Central memory CD8-positive, alpha-beta T cell (primary cell): ENCODE measurements around the gene TSHZ2.
"Not testable (repeated sequence)": the region's sequence is repeated elsewhere in the genome, so short reads cannot be mapped to it uniquely, and the experiment has no call there.

Source experiments
- ATAC-seq: fragments of 150-1000 bp; cut with Tn5 transposase; replicated peaks from 2 replicates; pipeline ENCODE4 v1.10.0; 2022; ENCODE audit warnings: mild to moderate bottlenecking, moderate FRiP score, moderate number of reproducible peaks; ENCODE audit not compliant: poor library complexity, severe bottlenecking; ENCODE audit errors: extremely low read depth
- DNase-seq, 2 donors: peaks; one replicate each; pipeline ENCODE4 v3.0.0; 2021; ENCODE audit warnings: low spot score in 2 of 2
- H3K27ac Mint-ChIP-seq: one replicate; pipeline ENCODE4 v1.8.0; 2022; ENCODE audit warnings: low read depth, mild to moderate bottlenecking, moderate library complexity, mixed read lengths
- H3K27me3 Mint-ChIP-seq: one replicate; pipeline ENCODE4 v1.8.0; 2022; ENCODE audit warnings: mixed read lengths
- H3K36me3 Mint-ChIP-seq: one replicate; pipeline ENCODE4 v1.8.0; 2022; ENCODE audit warnings: mild to moderate bottlenecking, moderate library complexity, mixed read lengths; ENCODE audit not compliant: insufficient read depth
- H3K4me1 Mint-ChIP-seq: one replicate; pipeline ENCODE4 v1.8.0; 2022; ENCODE audit warnings: mixed read lengths
- H3K4me3 Mint-ChIP-seq: one replicate; pipeline ENCODE4 v1.8.0; 2022; ENCODE audit warnings: mild to moderate bottlenecking, moderate library complexity, mixed read lengths
- H3K9me3 Mint-ChIP-seq: one replicate; pipeline ENCODE4 v1.8.0; 2022; ENCODE audit warnings: mixed read lengths

Gene TSHZ2

DNA sequence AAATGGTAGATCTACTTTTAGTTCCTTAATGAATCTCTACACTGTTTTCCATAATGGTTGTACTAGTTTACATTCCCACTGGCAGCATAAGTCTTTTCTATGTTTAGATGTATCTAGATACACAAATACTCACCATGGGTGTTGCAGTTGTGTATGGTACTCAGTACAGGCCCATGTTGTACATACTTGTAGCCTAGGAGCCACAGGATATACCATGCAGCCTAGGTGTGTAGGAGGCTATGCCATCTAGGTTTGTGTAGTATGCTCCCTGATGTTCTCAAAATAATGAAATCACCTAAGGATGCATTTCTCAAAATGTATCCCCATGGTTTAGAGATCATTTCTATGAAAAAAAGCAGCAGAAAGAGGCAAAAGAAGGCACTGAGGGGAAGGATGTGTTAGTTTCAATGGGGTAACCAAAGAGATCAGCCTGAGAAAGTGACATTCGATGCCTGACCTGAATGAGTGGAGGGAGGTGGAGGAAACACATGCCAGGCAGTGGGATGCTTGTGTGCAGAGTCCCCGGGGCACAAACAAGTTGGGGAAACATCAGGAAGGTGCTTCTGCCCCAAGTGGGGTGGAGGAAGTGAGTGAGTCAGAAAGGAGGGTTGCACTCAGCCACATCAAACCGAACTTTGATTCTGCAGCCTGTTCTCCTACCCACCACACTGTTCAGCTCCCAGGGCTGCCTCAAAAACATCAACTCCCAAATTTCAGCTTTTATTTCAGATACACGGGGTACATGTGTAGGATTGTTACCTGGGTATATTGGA lies 430.3 kb downstream of the TSHZ2 start:
- ATAC-seq (no peak), DNase-seq (no peak)
- peak overlapping the region; percentile 3 for H3K4me3 Mint-ChIP-seq
- peaks cover 4% of the 10 kb centered on the region for H3K4me1 Mint-ChIP-seq
- no peaks in the 10 kb centered on the region for H3K36me3 Mint-ChIP-seq
- no peak overlapping the region for H3K27ac Mint-ChIP-seq
- peaks cover 23% of the 10 kb centered on the region for H3K27me3 Mint-ChIP-seq
- peaks cover 6% of the 10 kb centered on the region for H3K9me3 Mint-ChIP-seq

- Mint-ChIP-seq H3K27ac (no peak overlapping the region), H3K27me3 (peaks cover 28% of the 10 kb centered on the region), H3K4me1 (peaks cover 4% of the 10 kb centered on the region), H3K4me3 (no peak overlapping the region), H3K36me3 (no peaks in the 10 kb centered on the region), H3K9me3 (peaks cover 6% of the 10 kb centered on the region)
- DNase-seq (no peak), ATAC-seq (no peak)
Measured at GRCh38 chr20:53403029-53403428, 430.9 kb downstream of the TSHZ2 start.

- H3K27me3 Mint-ChIP-seq, result peaks cover 25% of the 10 kb centered on the region
- H3K9me3 Mint-ChIP-seq, result peaks cover 6% of the 10 kb centered on the region
- H3K27ac Mint-ChIP-seq, result no peak overlapping the region
- peaks cover 4% of the 10 kb centered on the region for H3K4me1 Mint-ChIP-seq
- ATAC-seq (no peak), DNase-seq (no peak)
- H3K36me3 Mint-ChIP-seq, result no peaks in the 10 kb centered on the region
- no peak overlapping the region for H3K4me3 Mint-ChIP-seq
Measured at GRCh38 chr20:53405139-53405538, 433.0 kb downstream of the TSHZ2 start.

DNA sequence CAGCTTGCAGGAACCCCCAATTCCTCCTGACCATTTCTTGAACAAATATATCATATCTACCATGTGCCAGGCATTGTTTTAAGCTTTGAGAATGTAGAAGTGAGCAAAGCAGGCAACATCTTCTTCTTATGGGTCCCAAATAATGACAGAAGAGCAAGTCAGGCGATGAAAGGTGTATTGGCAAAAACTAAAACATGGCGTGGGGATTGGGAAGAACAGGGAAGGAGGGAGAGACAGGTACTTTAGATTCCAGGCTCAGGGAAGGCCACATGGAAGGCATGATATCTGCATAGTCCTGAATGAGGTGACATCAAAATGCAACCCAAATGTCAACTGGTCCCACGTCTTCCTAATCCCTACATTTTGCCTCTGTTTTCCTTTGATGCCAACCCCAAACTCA lies 434.4 kb downstream of the TSHZ2 start:
- peaks cover 25% of the 10 kb centered on the region for H3K27me3 Mint-ChIP-seq
- no peak for ATAC-seq
- no peaks in the 10 kb centered on the region for H3K9me3 Mint-ChIP-seq
- no peak overlapping the region for H3K27ac Mint-ChIP-seq
- H3K4me1 Mint-ChIP-seq, result peaks cover 4% of the 10 kb centered on the region
- H3K36me3 Mint-ChIP-seq, result no peaks in the 10 kb centered on the region
- no peak overlapping the region for H3K4me3 Mint-ChIP-seq
- no peak for DNase-seq

- Mint-ChIP-seq H3K9me3 (no peaks in the 10 kb centered on the region), H3K4me1 (peaks cover 9% of the 10 kb centered on the region), H3K4me3 (no peak overlapping the region), H3K36me3 (no peaks in the 10 kb centered on the region), H3K27ac (no peak overlapping the region), H3K27me3 (peaks cover 33% of the 10 kb centered on the region)
- DNase-seq (no peak), ATAC-seq (no peak)
Measured at GRCh38 chr20:53408691-53409446, 436.7 kb downstream of the TSHZ2 start.

DNA sequence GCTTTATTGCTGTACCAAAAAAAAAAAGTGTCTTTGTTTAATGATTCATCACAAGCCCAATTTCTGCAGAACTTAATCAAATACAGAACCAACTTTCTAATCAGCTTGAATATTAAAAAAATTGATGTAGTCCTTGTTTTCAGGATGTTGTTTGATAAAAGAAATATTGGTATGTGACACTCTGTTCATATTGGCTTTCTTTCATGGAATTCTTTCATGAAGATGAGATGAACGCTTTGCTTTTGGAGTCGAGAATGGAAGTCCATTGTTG lies 437.2 kb downstream of the TSHZ2 start:
- ATAC-seq (no peak), DNase-seq (no peak)
- H3K4me1 Mint-ChIP-seq, result peaks cover 9% of the 10 kb centered on the region
- H3K4me3 Mint-ChIP-seq, result no peak overlapping the region
- no peak overlapping the region for H3K27ac Mint-ChIP-seq
- H3K36me3 Mint-ChIP-seq, result no peaks in the 10 kb centered on the region
- H3K27me3 Mint-ChIP-seq, result peaks cover 33% of the 10 kb centered on the region
- no peaks in the 10 kb centered on the region for H3K9me3 Mint-ChIP-seq

GRCh38 chr20:53411129-53411528 lies 439.0 kb downstream of the TSHZ2 start:
- H3K4me3 Mint-ChIP-seq, result no peak overlapping the region
- ATAC-seq (no peak), DNase-seq (no peak)
- H3K27ac Mint-ChIP-seq, result no peak overlapping the region
- H3K36me3 Mint-ChIP-seq, result no peaks in the 10 kb centered on the region
- peaks cover 9% of the 10 kb centered on the region for H3K4me1 Mint-ChIP-seq
- H3K9me3 Mint-ChIP-seq, result no peaks in the 10 kb centered on the region
- H3K27me3 Mint-ChIP-seq, result peaks cover 39% of the 10 kb centered on the region

- Mint-ChIP-seq H3K36me3 (no peaks in the 10 kb centered on the region), H3K27ac (no peak overlapping the region), H3K27me3 (peaks cover 38% of the 10 kb centered on the region), H3K4me1 (peaks cover 9% of the 10 kb centered on the region), H3K4me3 (no peak overlapping the region), H3K9me3 (no peaks in the 10 kb centered on the region)
- DNase-seq (no peak), ATAC-seq (no peak)
Measured at GRCh38 chr20:53411891-53412290, 439.7 kb downstream of the TSHZ2 start.

DNA sequence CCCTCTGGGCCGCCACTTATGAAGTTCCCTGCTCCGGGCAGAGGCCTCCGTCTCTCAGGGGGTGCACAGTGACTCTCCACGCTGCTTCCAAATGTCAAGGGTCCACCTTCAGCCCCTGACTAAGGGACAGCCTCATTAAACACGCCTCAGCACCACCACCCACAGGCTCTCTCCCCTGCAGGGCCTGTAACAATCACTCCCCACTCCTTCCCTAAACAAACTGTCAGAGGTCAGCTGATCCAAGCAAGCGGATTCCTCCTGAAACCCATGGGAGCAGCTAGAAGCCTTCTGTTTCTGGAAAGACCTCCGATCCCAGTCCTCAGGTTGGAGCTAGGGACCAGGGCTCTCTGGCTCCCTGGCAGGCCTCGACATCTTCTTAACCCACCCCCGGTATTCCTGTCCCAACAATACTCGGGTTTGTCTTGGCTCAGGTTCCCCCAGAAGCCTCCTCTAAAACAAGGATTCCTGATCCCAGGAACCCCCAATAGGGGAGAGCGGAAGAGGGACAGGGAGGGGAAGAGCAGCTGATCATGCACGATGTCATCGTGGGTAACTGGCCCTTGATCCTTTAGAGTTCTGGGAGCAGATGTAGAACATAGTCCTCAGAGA lies 440.5 kb downstream of the TSHZ2 start:
- H3K4me3 Mint-ChIP-seq, result no peak overlapping the region
- H3K27me3 Mint-ChIP-seq, result peaks cover 32% of the 10 kb centered on the region
- peaks cover 9% of the 10 kb centered on the region for H3K4me1 Mint-ChIP-seq
- no peaks in the 10 kb centered on the region for H3K9me3 Mint-ChIP-seq
- H3K36me3 Mint-ChIP-seq, result no peaks in the 10 kb centered on the region
- DNase-seq (no peak), ATAC-seq (no peak)
- no peak overlapping the region for H3K27ac Mint-ChIP-seq

- peaks cover 9% of the 10 kb centered on the region for H3K4me1 Mint-ChIP-seq
- no peaks in the 10 kb centered on the region for H3K36me3 Mint-ChIP-seq
- no peak overlapping the region for H3K4me3 Mint-ChIP-seq
- H3K9me3 Mint-ChIP-seq, result no peaks in the 10 kb centered on the region
- no peak overlapping the region for H3K27ac Mint-ChIP-seq
- ATAC-seq (no peak), DNase-seq (peak; percentile 19 to 25)
- peaks cover 26% of the 10 kb centered on the region for H3K27me3 Mint-ChIP-seq
Measured at GRCh38 chr20:53413186-53413631, 441.1 kb downstream of the TSHZ2 start.

GRCh38 chr20:53413845-53414244 lies 441.7 kb downstream of the TSHZ2 start:
- H3K27me3 Mint-ChIP-seq, result peaks cover 23% of the 10 kb centered on the region
- not testable (repeated sequence) for DNase-seq, H3K4me1 Mint-ChIP-seq, H3K9me3 Mint-ChIP-seq, H3K36me3 Mint-ChIP-seq, H3K4me3 Mint-ChIP-seq, ATAC-seq, H3K27ac Mint-ChIP-seq

GRCh38 chr20:53419693-53420460 lies 447.7 kb downstream of the TSHZ2 start:
- peaks cover 5% of the 10 kb centered on the region for H3K9me3 Mint-ChIP-seq
- H3K27me3 Mint-ChIP-seq, result peaks cover 36% of the 10 kb centered on the region
- peaks cover 2% of the 10 kb centered on the region for H3K36me3 Mint-ChIP-seq
- H3K4me3 Mint-ChIP-seq, result no peak overlapping the region
- ATAC-seq (no peak), DNase-seq (no peak)
- no peaks in the 10 kb centered on the region for H3K4me1 Mint-ChIP-seq
- H3K27ac Mint-ChIP-seq, result no peak overlapping the region
